Lower leg skin (tissue), 3 donors: ENCODE data around the gene AGA.

ENCODE experiments used
- POLR2A ChIP-seq, 2 donors: fragments of 450-650 bp; IDR thresholded peaks; one replicate each; pipeline ENCODE4 v1.6.1; 2016 to 2017; ENCODE audit warnings: antibody characterized with exemption in 2 of 2, mild to moderate bottlenecking in 1 of 2, moderate library complexity in 1 of 2
- TF ChIP-seq, protein P1 (sequence below), 3 donors: fragments of 450-650 bp; IDR thresholded peaks; one replicate each; pipeline ENCODE4 v1.5.1; 2016; ENCODE audit warnings: antibody characterized with exemption in 3 of 3, mild to moderate bottlenecking in 3 of 3, moderate library complexity in 2 of 3

- TF ChIP-seq, protein P1, sequence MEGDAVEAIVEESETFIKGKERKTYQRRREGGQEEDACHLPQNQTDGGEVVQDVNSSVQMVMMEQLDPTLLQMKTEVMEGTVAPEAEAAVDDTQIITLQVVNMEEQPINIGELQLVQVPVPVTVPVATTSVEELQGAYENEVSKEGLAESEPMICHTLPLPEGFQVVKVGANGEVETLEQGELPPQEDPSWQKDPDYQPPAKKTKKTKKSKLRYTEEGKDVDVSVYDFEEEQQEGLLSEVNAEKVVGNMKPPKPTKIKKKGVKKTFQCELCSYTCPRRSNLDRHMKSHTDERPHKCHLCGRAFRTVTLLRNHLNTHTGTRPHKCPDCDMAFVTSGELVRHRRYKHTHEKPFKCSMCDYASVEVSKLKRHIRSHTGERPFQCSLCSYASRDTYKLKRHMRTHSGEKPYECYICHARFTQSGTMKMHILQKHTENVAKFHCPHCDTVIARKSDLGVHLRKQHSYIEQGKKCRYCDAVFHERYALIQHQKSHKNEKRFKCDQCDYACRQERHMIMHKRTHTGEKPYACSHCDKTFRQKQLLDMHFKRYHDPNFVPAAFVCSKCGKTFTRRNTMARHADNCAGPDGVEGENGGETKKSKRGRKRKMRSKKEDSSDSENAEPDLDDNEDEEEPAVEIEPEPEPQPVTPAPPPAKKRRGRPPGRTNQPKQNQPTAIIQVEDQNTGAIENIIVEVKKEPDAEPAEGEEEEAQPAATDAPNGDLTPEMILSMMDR (IDR thresholded peaks at IDR 0.05) = no peak
- no peak for TF ChIP-seq POLR2A (IDR thresholded peaks at IDR 0.05)
Observed at GRCh38 chr4:177385576-177386277, 56.5 kb downstream of the AGA start.
